ENCODE measurements around the gene TRPT1.

TRPT1 gene

DNA sequence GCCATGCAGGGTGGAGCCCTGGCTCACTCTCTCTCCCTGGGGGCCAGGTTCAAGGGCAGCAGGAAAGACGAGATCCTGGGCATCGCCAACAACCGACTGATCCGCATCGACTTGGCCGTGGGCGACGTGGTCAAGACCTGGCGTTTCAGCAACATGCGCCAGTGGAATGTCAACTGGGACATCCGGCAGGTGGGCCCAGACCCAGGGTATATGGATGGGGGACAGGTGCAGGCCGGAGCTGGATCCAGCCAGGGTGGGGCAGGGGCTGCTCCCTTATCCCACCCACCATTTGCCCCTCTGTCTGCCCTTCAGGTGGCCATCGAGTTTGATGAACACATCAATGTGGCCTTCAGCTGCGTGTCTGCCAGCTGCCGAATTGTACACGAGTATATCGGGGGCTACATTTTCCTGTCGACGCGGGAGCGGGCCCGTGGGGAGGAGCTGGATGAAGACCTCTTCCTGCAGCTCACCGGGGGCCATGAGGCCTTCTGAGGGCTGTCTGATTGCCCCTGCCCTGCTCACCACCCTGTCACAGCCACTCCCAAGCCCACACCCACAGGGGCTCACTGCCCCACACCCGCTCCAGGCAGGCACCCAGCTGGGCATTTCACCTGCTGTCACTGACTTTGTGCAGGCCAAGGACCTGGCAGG, 2.9 kb downstream of the TRPT1 start:
- no peak for DNase-seq (ENCODE audit: low spot score)
- POLR2A ChIA-PET (ENCODE audit: low non-redundant PET), result interaction anchor here (0.6 to 1.2 kb wide), 3 partner anchors 18 to 22 kb away, joined by 3 read pairs; no protein-coding TSS in a partner anchor
- H3K27ac ChIP-seq, result peak overlapping the region; percentile 98
- CTCF ChIA-PET, result interaction anchor here (0.6 to 0.7 kb wide), 2 partner anchors 112 to 221 kb away, joined by 3 to 5 read pairs; no protein-coding TSS in a partner anchor
- TF ChIP-seq, protein P1, sequence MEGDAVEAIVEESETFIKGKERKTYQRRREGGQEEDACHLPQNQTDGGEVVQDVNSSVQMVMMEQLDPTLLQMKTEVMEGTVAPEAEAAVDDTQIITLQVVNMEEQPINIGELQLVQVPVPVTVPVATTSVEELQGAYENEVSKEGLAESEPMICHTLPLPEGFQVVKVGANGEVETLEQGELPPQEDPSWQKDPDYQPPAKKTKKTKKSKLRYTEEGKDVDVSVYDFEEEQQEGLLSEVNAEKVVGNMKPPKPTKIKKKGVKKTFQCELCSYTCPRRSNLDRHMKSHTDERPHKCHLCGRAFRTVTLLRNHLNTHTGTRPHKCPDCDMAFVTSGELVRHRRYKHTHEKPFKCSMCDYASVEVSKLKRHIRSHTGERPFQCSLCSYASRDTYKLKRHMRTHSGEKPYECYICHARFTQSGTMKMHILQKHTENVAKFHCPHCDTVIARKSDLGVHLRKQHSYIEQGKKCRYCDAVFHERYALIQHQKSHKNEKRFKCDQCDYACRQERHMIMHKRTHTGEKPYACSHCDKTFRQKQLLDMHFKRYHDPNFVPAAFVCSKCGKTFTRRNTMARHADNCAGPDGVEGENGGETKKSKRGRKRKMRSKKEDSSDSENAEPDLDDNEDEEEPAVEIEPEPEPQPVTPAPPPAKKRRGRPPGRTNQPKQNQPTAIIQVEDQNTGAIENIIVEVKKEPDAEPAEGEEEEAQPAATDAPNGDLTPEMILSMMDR (conservative IDR thresholded peaks at IDR 0.05; ENCODE audit: low read depth), result no peak

DNA sequence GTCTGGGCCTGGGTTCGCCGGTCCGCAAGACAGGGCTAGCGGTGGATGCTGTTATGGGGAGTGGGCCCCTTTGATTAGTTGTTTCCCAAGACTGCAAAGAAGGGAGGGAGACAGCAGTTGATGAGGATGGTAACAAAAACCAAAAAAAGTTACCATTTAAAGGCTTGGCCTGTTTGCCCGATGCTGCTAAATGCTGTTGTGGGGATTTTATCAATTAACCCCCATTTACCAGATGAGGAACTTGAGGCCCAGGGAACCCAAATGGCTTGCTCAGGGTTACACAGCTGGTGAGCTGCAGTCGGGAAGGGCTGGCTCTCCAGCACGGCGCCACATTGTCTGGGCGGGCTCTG, 3.4 kb downstream of the TRPT1 start:
- DNase-seq (ENCODE audit: low spot score), result no peak
- ChIA-PET CTCF (no interaction called here), POLR2A (ENCODE audit: low non-redundant PET) (no interaction called here)
- H3K27ac ChIP-seq, result peak overlapping the region; percentile 98
- TF ChIP-seq, protein P1 (conservative IDR thresholded peaks at IDR 0.05; ENCODE audit: low read depth), result no peak

DNA sequence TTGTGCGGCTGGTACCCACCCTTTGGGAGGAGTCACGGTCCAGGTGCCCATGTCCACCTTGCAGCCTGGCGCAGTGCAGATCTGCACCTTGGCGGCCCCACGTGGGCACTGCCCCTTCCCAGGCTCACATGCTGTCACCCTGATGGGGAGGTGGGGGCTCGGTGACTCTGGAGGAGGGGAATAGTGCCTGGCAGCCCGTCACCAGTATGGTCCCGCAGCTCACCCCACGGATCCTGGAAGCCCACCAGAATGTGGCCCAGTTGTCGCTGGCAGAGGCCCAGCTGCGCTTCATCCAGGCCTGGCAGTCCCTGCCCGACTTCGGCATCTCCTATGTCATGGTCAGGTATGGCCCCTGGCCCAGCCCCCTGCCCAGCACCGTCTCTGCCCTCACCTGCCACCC, 5.2 kb downstream of the TRPT1 start:
- TF ChIP-seq, protein P1 (conservative IDR thresholded peaks at IDR 0.05; ENCODE audit: low read depth), result no peak
- peak overlapping the region; percentile 7 for H3K27ac ChIP-seq
- POLR2A ChIA-PET (ENCODE audit: low non-redundant PET), result no interaction called here
- CTCF ChIA-PET, result no interaction called here
- DNase-seq (ENCODE audit: low spot score), result no peak

DNA sequence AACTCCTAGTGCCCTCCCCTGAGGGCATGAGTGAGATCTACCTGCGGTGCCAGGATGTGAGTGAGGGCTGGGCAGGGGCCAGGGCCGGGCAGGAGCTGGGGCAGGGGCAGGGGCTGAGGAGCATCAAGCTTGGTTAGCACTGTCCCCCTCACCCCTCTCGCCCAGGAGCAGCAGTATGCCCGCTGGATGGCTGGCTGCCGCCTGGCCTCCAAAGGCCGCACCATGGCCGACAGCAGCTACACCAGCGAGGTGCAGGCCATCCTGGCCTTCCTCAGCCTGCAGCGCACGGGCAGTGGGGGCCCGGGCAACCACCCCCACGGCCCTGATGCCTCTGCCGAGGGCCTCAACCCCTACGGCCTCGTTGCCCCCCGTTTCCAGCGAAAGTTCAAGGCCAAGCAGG, 5.7 kb downstream of the TRPT1 start:
- ChIA-PET CTCF (interaction anchor here (1.5 kb wide), 1 partner anchor 16 kb away, joined by 5 read pairs; no protein-coding TSS in a partner anchor), POLR2A (ENCODE audit: low non-redundant PET) (no interaction called here)
- TF ChIP-seq, protein P1 (conservative IDR thresholded peaks at IDR 0.05; ENCODE audit: low read depth), result no peak
- DNase-seq (ENCODE audit: low spot score), result no peak
- peak overlapping the region; percentile 7; the same call in 1 of the 2 replicates for H3K27ac ChIP-seq

DNA sequence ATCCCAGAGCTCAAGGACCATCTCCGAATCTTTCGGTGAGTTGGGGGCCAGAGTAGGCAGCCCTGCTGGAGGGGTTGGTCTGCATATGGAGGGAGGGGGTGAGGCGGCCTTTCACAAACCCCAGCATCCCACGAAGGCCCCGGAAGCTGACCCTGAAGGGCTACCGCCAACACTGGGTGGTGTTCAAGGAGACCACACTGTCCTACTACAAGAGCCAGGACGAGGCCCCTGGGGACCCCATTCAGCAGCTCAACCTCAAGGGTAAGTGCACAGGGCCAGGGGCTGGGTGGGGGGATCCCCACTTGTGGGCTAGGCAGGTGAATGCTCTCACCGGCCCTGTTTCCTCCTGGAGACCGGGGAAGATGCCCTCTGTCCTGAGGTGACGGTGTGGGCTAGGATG, 6.2 kb downstream of the TRPT1 start:
- ChIA-PET CTCF (interaction anchor here (1.5 kb wide), 1 partner anchor 15 kb away, joined by 5 read pairs; no protein-coding TSS in a partner anchor), POLR2A (ENCODE audit: low non-redundant PET) (no interaction called here)

DNA sequence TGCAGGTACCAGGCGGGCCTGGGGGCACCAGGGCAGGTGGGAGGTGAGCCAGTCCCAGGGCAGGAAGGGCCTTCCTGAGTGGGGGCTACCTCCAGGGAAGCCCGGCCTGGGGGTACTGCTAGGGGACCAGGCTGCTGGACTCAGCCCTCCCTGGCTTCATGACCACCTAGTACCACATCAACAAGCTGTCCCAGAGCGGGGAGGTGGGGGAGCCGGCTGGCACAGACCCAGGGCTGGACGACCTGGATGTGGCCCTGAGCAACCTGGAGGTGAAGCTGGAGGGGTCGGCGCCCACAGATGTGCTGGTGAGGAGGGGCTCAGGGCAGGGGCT, 6.7 kb downstream of the TRPT1 start:
- TF ChIP-seq, protein P1 (conservative IDR thresholded peaks at IDR 0.05; ENCODE audit: low read depth), result no peak
- CTCF ChIA-PET, result interaction anchor here (1.5 kb wide), 1 partner anchor 15 kb away, joined by 5 read pairs; no protein-coding TSS in a partner anchor
- POLR2A ChIA-PET (ENCODE audit: low non-redundant PET), result no interaction called here
- no peak for DNase-seq (ENCODE audit: low spot score)
- H3K27ac ChIP-seq, result no peak overlapping the region

More for the DNA sequence above, 6.2 kb downstream of the TRPT1 start:
- TF ChIP-seq, protein P1 (conservative IDR thresholded peaks at IDR 0.05; ENCODE audit: low read depth), result no peak
- DNase-seq (ENCODE audit: low spot score), result no peak
- H3K27ac ChIP-seq, result no peak overlapping the region

Measured in RWPE1 (cell line).